HG02678 (cell line): ENCODE results near the gene NR4A1.

Experiments
- ATAC-seq: cut with Tn5 transposase; IDR thresholded peaks from one replicate; pipeline ENCODE4 v1.9.1; 2021; ENCODE audit warnings: mild to moderate bottlenecking, moderate library complexity; ENCODE audit not compliant: unreplicated experiment

Gene NR4A1

DNA sequence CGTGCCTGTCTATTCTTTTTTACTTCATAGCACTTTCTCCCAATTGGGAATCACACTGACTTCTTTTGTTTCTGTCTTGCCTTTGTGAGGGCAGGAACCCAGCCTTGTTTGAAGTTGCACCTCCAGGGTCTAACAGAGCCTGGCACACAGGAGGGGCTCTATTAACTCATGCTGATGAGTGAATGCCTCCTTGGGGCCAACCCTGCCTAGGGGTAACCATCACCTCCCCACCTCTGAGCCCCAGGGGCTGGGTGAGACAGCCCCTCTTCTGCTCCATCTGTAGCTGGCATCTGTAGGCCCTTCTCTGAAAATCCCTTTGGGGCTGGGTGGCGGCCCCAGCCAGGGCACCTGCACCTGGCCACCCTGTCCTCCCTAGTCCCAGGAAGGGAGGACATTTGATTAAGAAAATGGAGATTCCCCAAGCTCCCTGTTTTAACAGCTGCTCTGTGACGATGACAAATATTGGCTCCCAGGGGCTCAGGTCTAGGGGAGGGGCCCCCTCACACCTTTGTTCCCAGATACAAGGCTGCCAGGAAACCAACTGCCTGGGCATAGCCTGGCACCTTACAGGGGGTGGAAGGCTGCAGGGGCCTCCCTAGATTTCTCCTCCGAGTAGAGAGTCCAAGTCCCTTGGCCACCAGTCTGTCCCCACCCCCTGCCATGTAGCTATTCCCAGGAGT is 32.7 kb upstream of the NR4A1 start:
- no peak for ATAC-seq

DNA sequence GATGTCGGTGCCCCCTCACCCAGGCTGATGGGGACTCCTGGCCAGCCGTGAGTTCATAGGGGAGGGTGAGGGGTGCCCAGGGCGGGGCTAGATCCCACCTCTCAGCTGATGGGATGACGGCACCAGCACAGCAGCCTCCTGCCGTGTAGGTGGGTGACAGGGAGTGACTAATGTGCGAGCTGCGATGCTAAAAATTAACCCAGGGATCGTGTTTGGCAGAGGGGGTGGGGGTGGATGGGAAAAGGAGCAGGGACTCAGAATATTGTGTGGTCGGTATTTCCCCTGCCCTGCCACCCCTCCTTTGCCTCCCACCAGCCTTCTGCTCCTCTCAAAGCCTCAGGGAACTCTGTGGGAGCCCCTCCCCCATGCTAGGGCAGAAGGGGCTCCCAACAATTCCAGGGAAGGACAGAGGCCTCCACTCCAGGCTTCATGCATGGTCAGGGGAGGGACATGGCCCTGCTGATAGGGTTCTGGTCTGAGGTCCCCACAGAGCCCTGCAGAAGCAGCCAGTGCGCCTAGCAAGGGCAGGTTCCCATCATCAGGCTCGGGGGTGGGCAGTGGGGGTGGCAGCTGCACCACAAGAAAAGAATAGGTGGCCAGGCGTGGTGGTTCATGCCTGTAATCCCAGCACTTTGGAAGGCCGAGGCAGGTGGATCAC is 32.0 kb upstream of the NR4A1 start:
- ATAC-seq, result no peak

DNA sequence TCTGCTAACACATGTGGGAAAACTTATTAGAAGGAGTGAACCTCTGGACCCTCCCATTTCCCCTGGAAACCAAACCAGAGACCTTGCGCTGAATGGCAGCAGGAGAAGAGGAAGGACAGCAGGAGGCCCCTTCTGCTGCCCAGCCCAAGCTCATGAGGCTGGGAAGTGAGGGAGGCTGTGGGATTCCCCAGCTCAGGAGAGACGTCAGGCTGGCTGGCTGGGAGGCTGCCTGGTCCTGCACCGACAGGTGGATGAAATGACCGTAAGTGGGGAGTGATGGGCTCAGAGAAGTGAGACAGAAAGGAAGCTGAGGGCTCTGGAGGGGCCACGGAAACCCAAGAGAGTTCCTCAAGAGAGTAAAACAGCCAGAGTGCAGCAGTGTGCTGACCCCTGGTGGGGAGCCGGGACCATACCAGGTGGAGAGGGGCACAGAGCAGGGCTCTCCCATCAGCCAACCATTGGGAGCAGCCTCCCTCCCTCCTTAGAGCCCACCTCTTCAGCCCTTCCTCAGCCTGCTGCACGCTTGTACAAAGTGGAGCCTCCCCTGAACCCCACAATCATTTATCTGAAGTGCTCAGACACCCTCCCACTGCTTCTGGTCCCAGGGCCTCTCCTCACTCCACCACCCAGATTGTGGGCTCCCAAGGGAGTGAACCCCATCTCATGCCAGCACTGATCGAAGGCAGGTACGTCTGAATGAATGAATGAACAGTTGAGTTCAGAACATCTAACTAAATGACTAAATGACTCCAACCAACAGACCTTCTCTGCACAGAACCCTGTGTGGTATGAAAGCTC is 30.5 kb upstream of the NR4A1 start:
- ATAC-seq, result no peak

DNA sequence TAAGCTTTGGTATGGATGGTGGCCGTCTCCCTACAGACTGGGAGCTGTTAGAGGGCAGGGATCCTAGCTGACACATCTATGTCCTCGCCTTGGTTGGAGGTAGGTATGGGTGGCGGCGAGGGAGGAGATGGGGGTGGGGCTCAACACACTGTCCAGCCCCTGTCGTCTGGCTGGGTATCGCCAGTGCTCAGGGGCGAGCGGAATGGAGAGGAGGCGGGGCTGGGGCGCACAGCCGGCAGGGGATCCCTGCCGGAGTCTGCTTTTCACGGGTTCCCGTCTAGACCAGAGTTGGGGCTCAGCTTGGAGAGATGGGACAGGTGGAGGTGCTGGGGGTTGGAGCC is 28.4 kb upstream of the NR4A1 start:
- ATAC-seq, result peak; percentile 6

GRCh38 chr12:52023182-52023975 is 27.9 kb upstream of the NR4A1 start:
- ATAC-seq, result peak; percentile 47

DNA sequence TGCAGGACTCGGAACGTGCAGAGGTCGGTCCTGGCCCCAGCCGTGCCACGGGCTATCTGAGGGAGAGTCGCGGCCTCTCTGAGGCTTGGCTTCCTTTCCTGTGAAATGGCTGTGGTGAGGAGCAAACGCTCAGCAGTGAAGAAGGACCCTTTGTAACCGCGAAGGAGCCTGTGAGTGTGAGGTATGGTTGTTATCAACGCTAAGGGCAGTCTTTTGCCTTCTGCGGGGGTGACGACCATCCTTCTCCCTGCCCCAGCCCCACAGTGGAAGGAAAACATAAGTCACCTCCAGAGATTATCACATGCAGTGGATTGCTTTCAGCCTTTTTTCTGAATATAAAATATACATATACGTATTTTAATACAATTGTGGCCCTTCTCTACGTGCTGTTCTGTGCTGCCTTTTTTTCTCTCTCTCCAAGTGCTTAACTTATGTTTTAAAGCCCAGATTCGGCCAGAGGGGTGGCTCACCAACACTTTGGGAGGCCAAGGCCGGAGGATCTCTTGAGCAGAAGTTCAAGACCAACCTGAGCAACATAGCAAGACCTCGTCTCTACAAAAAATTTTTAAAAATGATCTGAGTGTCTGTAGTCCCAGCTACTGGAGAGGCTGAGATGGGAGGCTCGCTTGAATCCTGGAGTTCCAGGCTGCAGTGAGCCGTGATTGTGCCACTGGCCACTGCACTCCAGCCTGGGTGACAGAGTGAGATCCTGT is 27.1 kb upstream of the NR4A1 start:
- no peak for ATAC-seq

DNA sequence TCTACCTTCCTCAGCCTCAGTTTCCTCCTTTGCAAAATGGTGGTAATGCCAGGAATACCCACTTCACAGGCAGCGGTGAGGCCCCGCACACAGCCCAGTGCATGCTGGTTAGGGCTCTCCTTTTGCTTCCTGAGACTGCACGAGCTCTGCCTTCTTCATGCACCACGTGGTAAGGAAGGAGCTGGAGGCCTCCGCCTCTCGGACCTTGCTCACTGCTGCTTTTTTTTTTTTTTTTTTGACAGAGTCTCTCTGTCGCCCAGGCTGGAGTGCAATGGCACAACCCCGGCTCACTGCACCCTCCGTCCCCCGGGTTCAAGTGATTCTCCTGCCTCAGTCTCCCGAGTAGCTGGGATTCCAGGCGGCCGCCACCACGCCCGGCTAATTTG is 26.4 kb upstream of the NR4A1 start:
- ATAC-seq, result no peak

- no peak for ATAC-seq
Measured at GRCh38 chr12:52026263-52026662, 25.0 kb upstream of the NR4A1 start.

GRCh38 chr12:52027085-52027843 is 24.0 kb upstream of the NR4A1 start:
- ATAC-seq, result no peak

- no peak for ATAC-seq
Measured at GRCh38 chr12:52029685-52030084, 21.6 kb upstream of the NR4A1 start.

DNA sequence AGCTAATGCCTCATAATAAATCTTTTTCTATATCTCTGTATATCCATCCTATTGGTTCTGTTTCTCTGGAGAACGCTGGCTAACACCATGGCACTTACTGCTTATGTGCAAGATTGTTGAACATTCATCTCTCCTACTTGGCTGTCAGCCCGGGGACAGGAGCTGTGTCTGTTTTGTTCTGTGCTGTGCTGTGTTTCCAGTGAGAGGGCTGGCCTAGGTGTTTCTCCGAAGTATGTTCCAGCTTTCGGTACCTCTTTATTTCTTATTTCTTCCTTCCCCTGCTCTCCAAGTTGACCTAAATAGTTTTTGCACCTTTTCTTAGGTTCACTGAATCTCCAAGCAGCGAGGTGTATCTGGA is 18.8 kb upstream of the NR4A1 start:
- ATAC-seq, result no peak

DNA sequence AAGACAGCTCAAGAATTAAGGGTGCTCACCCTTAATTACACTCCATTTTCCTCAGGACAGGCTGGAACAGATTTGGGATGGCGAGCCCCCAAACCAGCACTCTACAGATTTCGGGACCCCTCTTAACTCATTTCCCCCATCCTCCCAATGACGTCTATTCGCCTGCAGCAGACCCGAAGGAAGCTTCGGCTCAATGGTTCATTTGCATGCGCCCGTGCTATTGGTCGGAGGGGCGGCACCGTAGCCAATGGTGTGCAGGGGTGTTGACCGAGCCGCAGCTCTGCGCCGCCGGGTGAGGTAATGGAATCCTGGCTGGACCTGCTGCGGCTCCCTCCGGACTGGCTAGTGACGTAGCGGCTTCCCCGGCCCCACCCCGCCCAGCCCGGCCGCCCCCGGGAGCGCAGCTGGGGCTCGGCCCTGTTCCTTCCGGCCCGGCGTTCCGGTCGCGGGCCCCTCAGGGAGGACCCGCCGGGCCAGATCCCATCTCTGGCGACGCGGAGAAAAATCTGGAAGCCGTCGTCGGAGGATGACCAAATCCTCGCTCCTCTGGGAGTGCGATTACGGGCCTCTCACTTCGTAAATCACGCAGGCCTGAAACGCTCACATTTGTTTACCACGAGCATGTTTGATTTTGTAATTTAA is 18.3 kb upstream of the NR4A1 start:
- peak; percentile 94 for ATAC-seq

- no peak for ATAC-seq
Measured at GRCh38 chr12:52033446-52034140, 17.6 kb upstream of the NR4A1 start.

- no peak for ATAC-seq
Measured at GRCh38 chr12:52035190-52035589, 16.1 kb upstream of the NR4A1 start.

DNA sequence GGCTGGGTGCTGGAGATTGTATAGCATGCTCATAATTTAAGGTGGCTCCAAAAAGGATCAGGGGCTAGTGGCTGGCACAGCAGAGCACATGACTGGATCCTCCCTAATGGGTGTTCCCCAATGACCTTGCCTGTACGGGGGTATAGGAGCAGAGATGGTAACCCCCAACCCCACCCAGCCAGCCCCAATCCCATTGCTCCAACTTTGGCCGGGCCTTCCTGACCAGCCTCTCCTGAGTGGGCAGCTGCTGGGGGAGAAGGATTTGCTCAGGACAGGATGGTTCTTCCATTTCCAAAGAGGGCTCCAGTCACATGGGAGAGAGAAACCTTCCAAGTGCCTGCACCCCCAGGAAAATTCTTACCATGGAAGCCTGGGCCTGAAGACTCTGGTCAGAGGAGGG is 15.3 kb upstream of the NR4A1 start:
- no peak for ATAC-seq

GRCh38 chr12:52036587-52037171 is 14.6 kb upstream of the NR4A1 start:
- no peak for ATAC-seq

GRCh38 chr12:52037248-52037861 is 13.9 kb upstream of the NR4A1 start:
- ATAC-seq, result no peak

- no peak for ATAC-seq
Measured at GRCh38 chr12:52038447-52038846, 12.8 kb upstream of the NR4A1 start.
